GM19240 (cell line): Measurements from ENCODE around the gene EXOC2.

Experiments used
- DNase-seq: peaks from one replicate; pipeline ENCODE4 v3.0.0; 2011; ENCODE audit warnings: low spot score; ENCODE audit not compliant: insufficient read length

EXOC2 gene

GRCh38 chr6:449057-449430, 243.9 kb downstream of the EXOC2 start:
- DNase-seq, result no peak

DNA sequence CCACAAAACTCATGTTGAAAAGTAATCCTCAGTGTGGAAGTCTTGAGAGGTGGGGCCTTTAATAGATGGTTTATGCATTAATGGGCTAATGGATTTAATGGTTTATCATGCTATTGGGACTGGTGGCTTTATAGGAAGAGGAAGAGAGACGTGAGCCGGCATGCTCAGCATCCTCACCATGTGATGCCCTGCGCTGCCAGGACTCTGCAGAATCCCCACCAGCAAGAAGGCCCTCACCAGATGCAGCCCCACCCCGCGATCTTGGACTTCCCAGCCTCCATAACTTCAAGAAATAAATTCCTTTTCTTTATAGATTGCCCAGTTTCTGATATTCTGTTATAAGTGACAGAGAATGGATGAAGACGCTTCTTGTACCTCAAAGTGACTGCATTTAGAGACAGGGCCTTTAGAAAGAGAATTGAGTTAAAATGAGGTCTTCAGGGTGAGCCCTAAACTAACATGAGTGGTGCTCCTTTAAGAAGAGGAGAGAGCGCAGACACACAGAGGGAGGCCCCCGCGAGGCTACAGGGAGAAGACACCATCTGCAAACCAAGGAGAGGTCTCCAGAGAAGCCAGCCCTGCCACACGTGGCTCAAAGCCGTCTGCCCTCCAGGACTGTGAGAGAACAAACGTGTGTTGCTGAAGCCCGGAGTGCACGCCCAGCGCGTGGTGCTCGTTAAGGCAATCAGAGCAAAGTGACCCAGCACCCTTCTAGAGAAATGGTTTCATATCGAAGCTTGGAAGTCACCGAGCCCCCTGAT, 244.5 kb downstream of the EXOC2 start:
- no peak for DNase-seq

GRCh38 chr6:447381-448165, 245.4 kb downstream of the EXOC2 start:
- no peak for DNase-seq

- no peak for DNase-seq
These were observed 246.2 kb downstream of the EXOC2 start for GRCh38 chr6:446418-447366.

DNA sequence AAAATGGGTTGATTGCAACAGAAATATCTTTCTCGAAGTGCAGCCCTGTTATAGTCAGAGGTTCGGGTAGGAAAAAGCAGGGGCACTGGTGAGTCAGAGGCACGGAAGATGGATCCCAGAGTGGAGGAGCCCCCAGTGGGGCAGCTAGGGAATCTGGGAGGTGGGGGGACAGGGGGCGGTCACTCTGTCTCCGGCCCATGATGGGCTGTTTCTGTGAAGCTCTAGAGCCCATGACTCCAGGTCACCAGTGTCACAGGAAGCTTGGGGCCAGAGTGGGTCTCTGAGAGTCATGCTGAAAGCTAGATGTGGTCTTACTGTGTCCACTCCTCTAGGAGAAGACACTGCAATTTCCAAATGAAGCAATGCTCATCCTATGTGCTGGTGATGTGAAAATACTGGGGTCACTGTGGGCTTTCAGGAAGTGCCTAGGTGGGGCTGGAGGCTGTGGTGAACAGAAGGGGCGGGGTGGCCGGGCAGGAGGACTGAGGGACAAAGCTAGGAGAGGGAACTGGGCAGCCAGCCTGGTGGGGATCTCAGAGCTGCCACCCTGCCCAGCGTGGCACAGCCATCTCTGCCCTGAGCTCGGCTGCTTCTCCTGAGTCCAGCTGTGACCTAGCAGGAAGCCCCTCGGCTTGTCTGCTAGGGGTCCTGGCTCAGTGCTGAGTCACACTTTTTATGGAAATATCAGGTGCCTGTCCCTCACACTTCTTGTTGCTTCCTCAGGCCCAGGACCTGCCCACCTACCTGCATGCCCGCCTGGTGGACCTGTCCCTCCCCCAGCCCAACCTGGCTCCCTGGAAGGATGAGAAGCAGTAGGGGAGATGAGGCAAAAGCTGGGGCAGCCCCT, 247.1 kb downstream of the EXOC2 start:
- no peak for DNase-seq

GRCh38 chr6:444653-445275, 248.2 kb downstream of the EXOC2 start:
- DNase-seq, result no peak

DNA sequence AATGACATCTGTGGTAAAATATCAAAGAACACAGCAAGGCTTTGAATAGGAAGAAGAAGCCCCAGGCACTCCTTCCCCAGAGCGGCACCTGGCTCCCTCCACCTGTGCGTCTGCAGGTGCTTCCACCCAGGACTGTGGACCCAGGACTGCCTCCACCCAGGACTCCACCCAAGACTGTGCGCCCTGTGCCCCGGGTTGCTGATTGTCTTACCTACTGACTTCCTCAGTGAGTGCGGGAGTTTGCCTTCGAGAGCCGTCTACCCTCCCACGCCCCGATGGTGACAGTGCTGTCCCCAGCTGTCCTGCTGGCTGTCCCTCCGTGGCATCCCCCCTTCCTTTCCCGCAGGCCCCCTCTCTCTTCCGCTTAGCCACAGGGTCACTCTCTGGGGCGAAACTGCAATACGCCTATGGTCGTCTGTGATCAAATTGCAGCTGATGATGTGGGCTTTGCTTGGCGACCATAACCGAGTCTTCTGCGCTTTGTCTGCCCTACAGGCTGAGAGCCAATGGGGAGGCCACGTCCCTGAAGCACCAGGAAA, 249.2 kb downstream of the EXOC2 start:
- no peak for DNase-seq

- no peak for DNase-seq
These were observed 251.6 kb downstream of the EXOC2 start for GRCh38 chr6:441126-441920.

DNA sequence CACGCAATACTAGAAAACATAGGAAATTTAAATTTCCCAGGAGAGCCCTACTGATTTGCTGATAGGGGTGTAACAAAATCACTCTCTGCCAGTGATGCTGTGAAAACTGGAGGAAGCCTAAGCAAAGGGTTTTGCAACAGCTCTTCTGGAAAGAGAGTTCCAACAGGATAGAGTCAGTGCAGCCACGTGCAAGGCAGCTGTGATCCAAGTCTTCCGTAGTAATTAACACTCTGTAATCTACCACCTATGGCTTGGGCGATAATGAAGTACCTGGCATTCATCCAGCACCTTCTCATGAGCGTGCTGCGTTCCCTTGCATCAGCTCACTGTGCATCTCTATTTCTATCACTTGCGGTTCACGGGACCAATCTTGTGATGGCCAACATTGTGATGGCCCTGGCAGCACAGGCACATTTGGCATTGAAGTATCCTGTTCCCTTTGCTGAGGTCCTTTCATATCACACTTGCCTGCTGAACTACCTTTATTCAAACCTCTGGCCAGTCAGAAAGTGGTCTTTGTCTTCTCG, 253.2 kb downstream of the EXOC2 start:
- DNase-seq, result no peak

DNA sequence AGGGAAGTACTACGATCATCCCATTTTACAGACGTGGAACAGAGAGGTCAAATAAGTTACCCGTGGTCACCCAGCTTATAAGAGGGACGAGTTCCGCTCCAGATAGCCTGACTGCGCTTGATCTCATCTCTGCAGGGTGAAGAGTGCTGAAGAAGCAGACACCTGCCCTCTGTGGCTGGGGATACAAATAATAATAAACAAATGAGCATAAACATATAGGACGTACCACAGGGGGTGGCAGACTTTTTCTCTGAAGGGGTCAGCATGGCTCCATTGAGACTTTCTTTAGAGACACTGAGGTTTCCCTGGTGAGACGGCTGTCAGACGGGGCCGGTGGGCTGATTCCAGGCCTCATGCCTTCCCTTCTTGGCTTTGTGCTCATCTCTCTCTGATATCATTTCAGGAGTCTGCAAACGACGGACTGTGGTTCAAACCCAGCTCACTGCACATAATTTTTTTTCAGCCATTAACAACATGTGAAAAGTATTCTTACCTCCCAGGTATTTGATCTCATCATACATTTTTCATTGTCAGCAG, 254.2 kb downstream of the EXOC2 start:
- DNase-seq, result no peak

DNA sequence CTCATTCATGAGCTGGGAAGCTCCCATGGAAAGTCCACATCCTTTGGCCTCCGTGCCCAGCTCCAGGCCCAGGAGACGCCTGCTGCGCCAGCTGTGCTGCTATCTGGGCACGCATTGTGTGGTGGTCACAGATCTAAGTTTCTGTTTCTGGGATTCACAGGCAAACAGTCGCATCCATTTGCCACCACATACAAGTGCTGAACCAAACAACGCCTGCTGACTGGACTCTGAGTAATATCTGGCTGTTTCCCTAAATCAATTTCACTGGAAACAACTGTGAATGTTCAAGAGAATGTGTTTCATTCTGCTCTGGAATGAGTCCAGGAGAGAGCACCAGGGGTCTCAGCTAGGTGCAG, 255.9 kb downstream of the EXOC2 start:
- no peak for DNase-seq

- no peak for DNase-seq
These were observed 256.5 kb downstream of the EXOC2 start for GRCh38 chr6:436308-437036.

DNA sequence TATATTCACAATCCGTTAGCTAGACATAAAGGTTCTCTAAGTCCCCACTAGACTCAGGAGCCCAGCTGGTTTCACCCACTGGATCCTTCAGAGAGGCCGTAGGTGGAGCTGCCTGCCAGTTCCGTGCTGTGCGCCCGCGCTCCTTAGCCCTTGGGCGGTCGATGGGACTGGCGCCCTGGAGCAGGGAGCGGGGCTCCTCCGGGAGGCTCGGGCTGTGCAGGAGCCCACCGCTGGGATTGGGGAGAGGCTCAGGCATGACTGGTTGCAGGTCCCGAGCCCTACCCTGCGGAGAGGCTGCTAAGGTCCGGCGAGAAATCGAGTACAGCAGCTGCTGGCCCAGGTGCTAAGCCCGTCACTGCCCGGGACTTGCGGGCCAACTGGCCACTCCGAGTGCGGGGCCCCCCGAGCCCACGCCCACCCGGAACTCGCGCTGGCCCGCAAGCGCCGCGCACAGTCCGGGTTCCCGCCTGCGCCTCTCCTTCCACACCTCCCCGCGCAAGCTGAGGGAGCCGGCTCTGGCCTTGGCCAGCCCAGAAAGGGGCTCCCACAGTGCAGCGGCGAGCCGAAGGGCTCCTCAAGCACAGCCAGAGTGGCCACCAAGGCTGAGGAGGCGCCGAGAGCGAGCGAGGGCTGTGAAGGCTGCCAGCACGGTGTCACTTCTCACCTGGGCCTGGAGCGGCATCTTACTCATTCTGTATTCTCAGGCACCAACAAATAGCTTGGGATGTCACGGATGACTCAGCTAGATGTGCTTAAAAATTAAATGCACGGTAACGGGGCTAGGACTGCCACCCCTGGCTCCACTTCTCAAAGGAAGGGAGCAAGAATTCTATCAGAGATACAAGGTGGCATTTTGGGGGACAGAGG, 257.3 kb downstream of the EXOC2 start:
- DNase-seq, result no peak
